HCT116 (cell line): ENCODE data around the gene EVC2. TPM values are rescaled to one million over a fixed set of nuclear protein-coding genes. Genes with fewer than 3 reads are reported as not detected.

Experiments used
- ATAC-seq: fragments of 200-7000 bp; cut with Tn5 transposase; 2 replicates; pipeline ENCODE4 v1.9.1; 2020; ENCODE audit warnings: mild to moderate bottlenecking, moderate library complexity
- BruUV-seq: library from RNA; stranded (reverse); fragments of 400-500 nt; replicated peaks from 2 replicates; lab custom pipeline; 2021; lab: Mats Ljungman, UMichigan
- CTCF ChIA-PET: fragments of 300-600 bp; sonication (Branson Sonifier 250); formaldehyde crosslinking; loops from one replicate; lab custom pipeline; 2021; ENCODE audit warnings: antibody characterized with exemption; lab: Charles Lee
- POLR2A ChIA-PET: fragments of 300-600, 350-600 bp; sonication (Branson Sonifier 250); formaldehyde crosslinking; loops from one replicate; lab custom pipeline; 2021; ENCODE audit warnings: antibody characterized with exemption; lab: Charles Lee
- RAD21 ChIA-PET, 2 experiments: fragments of 300-600 bp; sonication (Branson Sonifier 250); formaldehyde crosslinking; loops; one replicate each; lab custom pipeline; 2023; ENCODE audit warnings: low total read pairs in 2 of 2; ENCODE audit not compliant: uncharacterized antibody in 2 of 2, unreplicated experiment in 2 of 2, low non-redundant PET in 1 of 2; lab: Charles Lee
- DNase-seq: peaks from one replicate; pipeline ENCODE4 v3.0.0-alpha.2; 2010; ENCODE audit warnings: low read depth, low spot score
- H2AFZ ChIP-seq: fragments of 200-600 bp; shearing (Covaris generic), sonication (generic); 2 replicates; pipeline ENCODE4 v1.6.1; 2017; ENCODE audit warnings: low read depth, mixed run types, mixed read lengths, antibody characterized with exemption, low read length; ENCODE audit not compliant: poor library complexity, severe bottlenecking
- H3K27ac ChIP-seq: 2 replicates; pipeline ENCODE4 v1.5.1; 2012; ENCODE audit warnings: low read depth, low read length
- H3K27me3 ChIP-seq: fragments of 200-600 bp; sonication (generic); 2 replicates; pipeline ENCODE4 v1.6.1; 2016; ENCODE audit warnings: mixed run types, low read length, mixed read lengths; ENCODE audit not compliant: insufficient read depth
- H3K36me3 ChIP-seq, 2 experiments: fragments of 200-500 bp in 1 of 2; fragments of 200-600 bp in 1 of 2; sonication (Bioruptor generic) in 1 of 2; sonication (generic) in 1 of 2; 2 replicates each; pipeline versions ENCODE4 v1.5.1 to v1.6.1; 2014 to 2016; ENCODE audit warnings: low read length in 2 of 2, inconsistent platforms in 1 of 2, mixed read lengths in 1 of 2, mixed run types in 1 of 2; ENCODE audit not compliant: insufficient read depth in 2 of 2, control insufficient read depth in 1 of 2
- H3K4me1 ChIP-seq, 2 experiments: fragments of 200-600 bp in 1 of 2; sonication (generic) in 1 of 2; 2 replicates each; pipeline versions ENCODE4 v1.5.1 to v1.6.1; 2012 to 2017; ENCODE audit warnings: low read length in 2 of 2, inconsistent platforms in 1 of 2, mild to moderate bottlenecking in 1 of 2, mixed read lengths in 1 of 2, mixed run types in 1 of 2, moderate library complexity in 1 of 2; ENCODE audit not compliant: insufficient read depth in 2 of 2, control insufficient read depth in 1 of 2
- H3K4me2 ChIP-seq: fragments of 200-600 bp; sonication (generic); 2 replicates; pipeline ENCODE4 v1.6.1; 2017; ENCODE audit warnings: mixed run types, low read length, mixed read lengths
- H3K4me3 ChIP-seq, 2 experiments: fragments of 200-600 bp in 1 of 2; sonication (generic) in 1 of 2; replicated peaks in 1 of 2; 2 replicates each; pipeline ENCODE4 v1.5.1; 2011 to 2016; ENCODE audit warnings: low read length in 2 of 2, control low read depth in 1 of 2, low read depth in 1 of 2, mild to moderate bottlenecking in 1 of 2, mixed read lengths in 1 of 2, mixed run types in 1 of 2
- H3K79me2 ChIP-seq: fragments of 200-600 bp; sonication (generic); 2 replicates; pipeline ENCODE4 v1.6.1; 2017; ENCODE audit warnings: mild to moderate bottlenecking, mixed run types, low read length, moderate library complexity, mixed read lengths; ENCODE audit not compliant: insufficient read depth
- H3K9ac ChIP-seq: fragments of 200-600 bp; sonication (generic); 2 replicates; pipeline ENCODE4 v1.6.1; 2016; ENCODE audit warnings: low read length, mixed read lengths
- H3K9me2 ChIP-seq: fragments of 200-600 bp; sonication (generic), shearing (Covaris generic); 2 replicates; pipeline ENCODE4 v1.6.1; 2017; ENCODE audit warnings: mixed run types, mild to moderate bottlenecking, moderate library complexity; ENCODE audit not compliant: insufficient read depth
- H3K9me3 ChIP-seq, 2 experiments: fragments of 200-500 bp in 1 of 2; fragments of 200-600 bp in 1 of 2; sonication (Bioruptor generic) in 1 of 2; sonication (generic) in 1 of 2; 2 replicates each; pipeline ENCODE4 v1.6.1; 2014 to 2017; ENCODE audit warnings: low read length in 2 of 2, mixed read lengths in 2 of 2, inconsistent platforms in 1 of 2, low read depth in 1 of 2, mild to moderate bottlenecking in 1 of 2, mixed run types in 1 of 2, moderate library complexity in 1 of 2; ENCODE audit not compliant: control insufficient read depth in 1 of 2, insufficient read depth in 1 of 2
- H4K20me1 ChIP-seq: fragments of 200-600 bp; sonication (generic), shearing (Covaris generic); 2 replicates; pipeline ENCODE4 v1.6.1; 2017; ENCODE audit warnings: mixed run types, mild to moderate bottlenecking, moderate library complexity; ENCODE audit not compliant: insufficient read depth
- CBX3 ChIP-seq: IDR thresholded peaks from 2 replicates; pipeline ENCODE4 v1.6.1; 2012; ENCODE audit warnings: low read depth
- CEBPB ChIP-seq: IDR thresholded peaks from 2 replicates; pipeline ENCODE4 v1.6.1; 2012; ENCODE audit warnings: low read depth
- CTCF ChIP-seq, 3 experiments: fragments of 200-600 bp in 1 of 3; sonication (generic) in 1 of 3; IDR thresholded peaks in 2 of 3; conservative IDR thresholded peaks in 1 of 3; 2 replicates each; pipeline ENCODE4 v1.5.1; 2012 to 2017; ENCODE audit warnings: low read depth in 2 of 3, low read length in 2 of 3, antibody characterized with exemption in 1 of 3, borderline replicate concordance in 1 of 3, control low read depth in 1 of 3, mild to moderate bottlenecking in 1 of 3, mixed read lengths in 1 of 3, mixed run types in 1 of 3, moderate library complexity in 1 of 3; ENCODE audit not compliant: insufficient read depth in 1 of 3
- EGR1 ChIP-seq: IDR thresholded peaks from 2 replicates; pipeline ENCODE4 v1.6.1; 2012; ENCODE audit warnings: low read depth
- EZH2phosphoT487 ChIP-seq: fragments of 200-600 bp; IDR thresholded peaks from 2 replicates; pipeline ENCODE4 v1.6.1; 2018; ENCODE audit warnings: antibody characterized with exemption, borderline replicate concordance
- FOSL1 ChIP-seq: IDR thresholded peaks from 2 replicates; pipeline ENCODE4 v1.6.1; 2012; ENCODE audit warnings: low read depth
- MAX ChIP-seq: IDR thresholded peaks from 2 replicates; pipeline ENCODE4 v1.6.1; 2012
- POLR2AphosphoS5 ChIP-seq: IDR thresholded peaks from 2 replicates; pipeline ENCODE4 v1.6.1; 2011; ENCODE audit warnings: mild to moderate bottlenecking, low read depth, low read length, moderate library complexity
- RAD21 ChIP-seq: IDR thresholded peaks from 2 replicates; pipeline ENCODE4 v1.6.1; 2012; ENCODE audit warnings: low read depth, mild to moderate bottlenecking
- SIN3A ChIP-seq: IDR thresholded peaks from 2 replicates; pipeline ENCODE4 v1.6.1; 2012; ENCODE audit warnings: low read depth
- TCF7L2 ChIP-seq: IDR thresholded peaks from 2 replicates; pipeline ENCODE4 v1.7.0; 2011; ENCODE audit warnings: borderline replicate concordance, inconsistent platforms; ENCODE audit not compliant: insufficient read depth, insufficient read length; ENCODE audit errors: extremely low read depth
- YY1 ChIP-seq: IDR thresholded peaks from 2 replicates; pipeline ENCODE4 v1.6.1; 2011; ENCODE audit warnings: low read length, low read depth, moderate library complexity, mild to moderate bottlenecking; ENCODE audit not compliant: insufficient replicate concordance; ENCODE audit errors: extremely low read depth
- ZBTB33 ChIP-seq: IDR thresholded peaks from 2 replicates; pipeline ENCODE4 v1.6.1; 2011; ENCODE audit warnings: mild to moderate bottlenecking, low read length, moderate library complexity; ENCODE audit not compliant: insufficient replicate concordance; ENCODE audit errors: extremely low read depth
- ZNF274 ChIP-seq: fragments of 200-500 bp; sonication (Bioruptor generic); IDR thresholded peaks from 2 replicates; pipeline ENCODE4 v1.6.1; 2014; ENCODE audit warnings: mild to moderate bottlenecking, low read depth, low read length, inconsistent platforms
- intact Hi-C: fragments of 100-400 bp; cut with micrococcal nuclease; formaldehyde crosslinking; loops from 2 replicates; pipeline ENCODE4 v1.10.0; 2022
- total RNA-seq: library from RNA; stranded (reverse); gene quantifications from one replicate; pipeline ENCODE4 v1.2.1, GENCODE V29; 2021; ENCODE audit not compliant: unreplicated experiment
- TF ChIP-seq, protein P1 (sequence below): IDR thresholded peaks from 2 replicates; pipeline ENCODE4 v1.6.1; 2012

Gene EVC2
- total RNA-seq, 1 experiment from 2014 or later = not detected

GRCh38 chr4:5662555-5662954 lies 45.8 kb downstream of the EVC2 start:
- POLR2A ChIA-PET = no interaction called here
- Histone ChIP-seq H3K9me3 (peaks cover 1 to 4% of the 10 kb centered on the region in 2 experiments; a peak in 2 of 4 replicates), H3K4me3 (no peak overlapping the region), H3K9ac (no peak overlapping the region), H3K79me2 (no peaks in the 10 kb centered on the region), H3K36me3 (no peaks in the 10 kb centered on the region), H4K20me1 (no peaks in the 10 kb centered on the region), H2AFZ (no peak overlapping the region), H3K4me2 (no peak overlapping the region), H3K27me3 (peaks cover 20% of the 10 kb centered on the region; the same call in 1 of the 2 replicates)
- intact Hi-C loops = no loop called here
- RAD21 ChIA-PET = no interaction called here
- no TSS peak for BruUV-seq
- CTCF ChIA-PET = no interaction called here
- no peak for TF ChIP-seq ZBTB33
- TF ChIP-seq POLR2AphosphoS5 = no peak
- TF ChIP-seq CEBPB = no peak
- TF ChIP-seq ZNF274 = no peak
- no peak for TF ChIP-seq MAX
- TF ChIP-seq TCF7L2 = no peak
- no peak for TF ChIP-seq CBX3
- TF ChIP-seq FOSL1 = no peak
- TF ChIP-seq SIN3A = no peak
- TF ChIP-seq EGR1 = no peak
- TF ChIP-seq, protein P1, sequence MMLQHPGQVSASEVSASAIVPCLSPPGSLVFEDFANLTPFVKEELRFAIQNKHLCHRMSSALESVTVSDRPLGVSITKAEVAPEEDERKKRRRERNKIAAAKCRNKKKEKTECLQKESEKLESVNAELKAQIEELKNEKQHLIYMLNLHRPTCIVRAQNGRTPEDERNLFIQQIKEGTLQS = no peak
- no peak for TF ChIP-seq RAD21
- TF ChIP-seq EZH2phosphoT487 = no peak
- TF ChIP-seq CTCF (IDR thresholded peaks at IDR 0.05 in 2 of 3, conservative IDR thresholded peaks at IDR 0.05 in 1 of 3; ENCODE audit: borderline replicate concordance in 1 of 3, insufficient read depth in 1 of 3, low read depth in 2 of 3, low read length in 2 of 3) = no peak
- TF ChIP-seq YY1 = no peak
- TF ChIP-seq, all 23 proteins: peak for 0
- no peaks in the 10 kb centered on the region for H3K9me2 ChIP-seq
- no peak overlapping the region for H3K27ac ChIP-seq
- H3K4me1 ChIP-seq = no peaks in the 10 kb centered on the region
- ATAC-seq = no peak
- no peak for DNase-seq
